Endometrium (tissue), 2 donors: Measurements from ENCODE around the gene DENND1A.

Experiments used
- FAIRE-seq: peaks from 2 replicates; lab custom pipeline; 2012; peaks lifted over from hg19 to GRCh38; lab: Jason Lieb, UNC
- donor health status: control.
- donor health status: control.

The DENND1A gene

DNA sequence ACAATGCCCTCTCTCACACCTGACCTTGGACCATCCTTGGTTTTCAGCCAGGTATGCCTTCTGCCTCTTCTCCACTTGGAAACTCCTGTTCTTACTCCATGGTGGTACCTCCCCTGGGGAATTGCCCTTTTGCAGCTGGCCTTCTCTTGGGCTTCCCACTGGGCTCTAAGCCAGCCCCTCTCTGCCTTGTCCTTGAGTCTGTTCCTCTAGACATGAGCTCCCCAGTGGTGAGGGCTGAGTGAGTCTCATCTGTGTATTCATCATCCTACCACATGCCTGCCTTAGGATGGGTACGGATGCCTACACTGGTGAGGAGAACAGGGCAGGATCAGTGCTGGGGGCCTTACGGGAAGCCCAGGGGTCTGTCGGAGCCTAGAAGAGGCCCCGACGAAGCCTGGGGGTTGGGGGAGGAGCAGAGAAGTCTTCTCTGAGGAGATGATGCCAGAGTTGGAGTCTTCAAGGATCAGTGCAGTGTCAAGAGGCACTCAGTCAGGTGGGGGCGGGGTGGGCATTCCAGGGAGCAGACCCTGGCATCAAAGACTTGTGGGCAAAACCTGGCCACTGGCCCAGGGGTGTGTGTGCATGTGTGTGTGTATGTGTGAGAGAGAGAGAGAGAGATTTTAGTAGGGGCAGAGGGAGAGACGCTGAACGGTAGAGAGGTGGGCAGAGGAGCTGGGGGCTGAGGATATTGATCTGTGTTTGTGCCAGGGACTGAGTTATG lies 579.2 kb downstream of the DENND1A start:
- no peak for FAIRE-seq

DNA sequence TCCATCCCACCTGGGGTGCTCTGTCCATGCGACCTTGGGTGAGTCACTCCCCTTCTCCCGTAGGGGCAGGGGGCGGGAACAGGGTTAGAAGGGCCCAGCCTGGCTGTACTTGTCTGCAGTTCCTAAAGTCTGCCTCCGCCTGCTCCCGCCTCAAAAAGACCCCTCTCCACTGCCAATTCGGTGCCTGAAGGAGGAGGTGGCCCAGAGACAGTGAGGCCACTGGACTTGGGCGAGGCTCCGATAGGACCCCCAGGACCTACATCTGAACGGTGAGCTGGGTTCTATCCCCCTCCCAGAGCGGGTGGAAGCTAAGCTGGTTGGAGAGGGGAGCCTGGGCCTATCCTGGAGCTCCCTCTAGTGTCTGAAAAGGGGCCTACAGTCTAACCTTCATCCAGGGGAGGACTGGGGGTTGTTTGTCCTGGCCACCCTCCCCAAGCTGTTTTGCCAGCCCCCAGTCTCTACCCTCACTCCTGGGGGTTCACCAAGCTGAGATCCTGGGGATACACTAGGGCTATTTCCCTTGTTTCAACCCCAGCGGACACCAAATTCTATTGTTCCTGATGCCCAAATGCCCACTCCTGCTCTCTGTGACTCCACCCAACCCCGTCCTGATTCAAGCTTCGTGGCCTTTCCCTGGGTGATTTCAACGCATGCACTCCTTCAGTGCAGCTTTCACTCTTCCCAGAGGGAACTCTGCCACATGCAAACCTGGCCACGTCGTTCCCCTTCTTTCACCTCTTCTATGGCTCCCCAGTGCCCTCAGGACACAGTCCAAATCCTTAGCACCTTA lies 580.0 kb downstream of the DENND1A start:
- FAIRE-seq, result no peak

DNA sequence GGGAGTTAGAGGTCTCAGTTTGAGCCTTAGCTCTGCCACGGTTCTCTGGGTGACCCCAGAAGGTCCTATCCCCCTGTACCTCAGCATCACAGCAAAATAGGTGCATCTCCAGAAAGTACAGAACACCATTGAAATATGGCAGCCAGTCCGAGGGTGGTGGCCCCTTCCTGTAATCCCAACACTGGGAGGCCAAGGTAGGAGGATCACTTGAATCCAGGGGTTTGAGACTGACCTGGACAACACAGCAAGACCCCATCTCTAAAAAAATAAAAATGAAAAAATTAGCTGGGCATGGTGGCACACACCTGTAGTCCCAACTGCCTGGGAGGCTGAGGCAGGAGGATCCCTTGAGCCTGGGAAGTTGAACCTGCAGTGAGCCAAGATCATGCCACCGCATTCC lies 580.9 kb downstream of the DENND1A start:
- no peak for FAIRE-seq

DNA sequence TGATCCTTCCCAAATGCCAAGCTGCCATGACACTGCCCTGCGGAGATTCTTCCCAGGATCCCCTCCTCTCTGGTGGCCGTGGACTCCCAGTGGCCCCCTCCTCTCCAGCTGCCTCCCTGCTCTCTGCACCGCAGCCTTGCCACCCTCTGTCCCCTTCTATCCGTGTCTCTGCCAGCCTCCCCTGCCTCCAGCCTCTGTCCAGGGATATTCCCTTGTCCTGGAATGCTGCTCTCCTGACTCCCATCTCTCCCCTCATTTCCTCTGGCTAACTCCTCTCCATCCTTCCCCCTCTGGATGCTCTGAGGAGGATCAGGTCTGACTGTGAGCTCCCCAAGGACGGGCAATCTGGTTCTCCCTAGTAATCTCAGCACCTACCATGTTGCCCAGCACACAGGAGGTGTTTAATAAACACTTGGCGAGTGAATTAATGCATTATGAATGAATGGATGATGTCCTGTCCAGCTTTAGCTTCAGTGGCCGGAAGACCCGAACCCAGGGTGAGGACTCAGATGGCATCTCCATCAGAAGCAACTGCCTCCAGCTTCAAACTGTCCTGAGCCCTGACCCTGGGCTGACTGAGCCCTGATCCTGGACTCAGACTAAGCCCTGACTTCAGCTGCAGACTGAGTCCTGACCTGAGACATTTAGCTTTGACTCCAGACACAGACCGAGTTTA lies 581.5 kb downstream of the DENND1A start:
- no peak for FAIRE-seq

DNA sequence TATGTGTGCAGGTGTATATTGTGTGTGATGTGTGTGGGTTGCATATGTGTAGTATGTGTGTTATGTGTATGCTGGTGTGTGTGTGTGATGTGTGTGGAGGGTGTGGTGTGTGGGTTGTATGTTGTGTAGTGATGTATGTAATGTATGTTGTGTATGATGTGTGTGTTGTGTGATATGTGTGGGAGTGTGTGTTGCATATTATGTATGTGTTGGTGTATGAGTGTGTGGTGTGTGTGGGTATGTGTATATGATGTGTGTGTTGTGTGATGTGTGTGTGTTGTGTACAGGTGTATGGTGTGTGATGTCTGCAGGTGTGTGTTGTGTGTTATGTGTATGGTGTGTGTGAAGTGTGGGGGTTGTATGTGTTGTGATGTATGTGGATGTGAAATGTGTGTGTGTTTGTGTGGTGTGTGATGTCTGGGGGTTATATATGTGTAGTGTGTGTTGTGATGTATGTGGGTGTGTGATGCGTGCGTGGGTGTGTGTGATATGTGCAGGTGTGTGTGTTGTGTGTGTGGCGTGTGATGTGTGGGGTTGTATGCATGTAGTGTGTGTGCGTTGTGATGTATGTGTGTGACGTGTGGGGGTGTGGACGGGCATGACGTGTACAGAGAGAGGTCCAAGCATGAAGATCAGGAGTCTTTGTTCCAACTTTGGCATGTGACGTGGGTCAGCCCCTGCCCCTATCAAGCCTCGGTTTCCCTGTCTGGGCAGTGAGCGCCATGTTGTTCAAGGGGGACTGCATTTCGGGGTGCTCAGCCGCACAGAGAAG lies 582.5 kb downstream of the DENND1A start:
- FAIRE-seq, result no peak

DNA sequence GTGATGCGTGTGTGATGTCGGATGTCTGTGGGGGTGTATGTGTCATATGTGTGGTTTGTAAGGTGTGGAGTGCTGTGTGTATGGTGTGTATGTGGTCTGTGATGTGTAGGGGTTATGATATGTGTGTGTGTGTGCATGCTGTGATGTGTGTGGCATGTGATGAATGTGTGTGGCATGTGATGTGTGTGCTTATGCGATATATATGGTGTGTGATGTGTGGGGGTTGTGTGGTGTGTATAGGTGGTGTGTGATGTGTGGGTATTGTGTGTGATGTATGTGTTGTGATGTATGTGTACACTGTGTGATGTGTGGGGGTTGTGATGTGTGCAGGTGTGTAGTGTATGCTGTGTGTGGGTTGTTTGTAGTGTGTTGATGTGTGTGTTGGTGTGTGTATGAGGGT lies 583.1 kb downstream of the DENND1A start:
- FAIRE-seq, result no peak

DNA sequence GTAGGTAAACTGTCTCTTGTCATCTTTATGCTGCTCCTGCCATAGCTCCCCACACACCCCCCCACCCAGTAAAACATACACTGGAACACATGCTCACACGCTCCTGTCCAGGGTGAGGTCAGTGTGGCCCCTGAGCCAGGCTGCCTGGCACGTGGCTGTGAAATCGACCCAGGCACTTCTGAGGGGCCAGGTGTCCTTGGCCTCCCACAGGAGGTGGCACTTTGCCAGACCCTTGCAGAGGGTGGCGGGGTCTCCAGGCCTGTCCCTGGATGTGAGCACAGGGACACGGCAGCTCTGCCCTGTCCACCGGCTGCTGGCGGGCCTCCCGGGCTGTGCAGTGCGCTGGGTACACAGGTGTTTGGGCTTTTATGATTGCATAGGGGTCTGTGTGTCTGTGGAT lies 583.9 kb downstream of the DENND1A start:
- no peak for FAIRE-seq

DNA sequence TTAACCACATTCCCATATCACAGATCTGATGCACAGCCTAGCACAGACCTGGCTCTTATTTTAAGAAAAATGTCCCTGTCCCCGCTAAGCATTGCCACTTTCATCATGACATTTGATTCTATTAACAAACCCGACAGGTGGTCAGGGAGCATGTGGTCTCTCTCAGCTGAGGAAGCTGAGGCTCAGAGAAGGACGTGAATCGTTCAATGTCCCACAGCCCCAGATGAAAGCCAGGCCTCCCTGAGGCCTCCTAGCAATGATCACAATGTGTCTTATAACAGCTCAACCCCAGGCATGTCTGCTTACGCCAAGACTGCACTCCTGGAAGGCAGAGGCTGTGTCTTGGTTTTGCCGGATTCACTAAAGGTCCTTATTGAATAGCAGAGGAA lies 584.4 kb downstream of the DENND1A start:
- no peak for FAIRE-seq

DNA sequence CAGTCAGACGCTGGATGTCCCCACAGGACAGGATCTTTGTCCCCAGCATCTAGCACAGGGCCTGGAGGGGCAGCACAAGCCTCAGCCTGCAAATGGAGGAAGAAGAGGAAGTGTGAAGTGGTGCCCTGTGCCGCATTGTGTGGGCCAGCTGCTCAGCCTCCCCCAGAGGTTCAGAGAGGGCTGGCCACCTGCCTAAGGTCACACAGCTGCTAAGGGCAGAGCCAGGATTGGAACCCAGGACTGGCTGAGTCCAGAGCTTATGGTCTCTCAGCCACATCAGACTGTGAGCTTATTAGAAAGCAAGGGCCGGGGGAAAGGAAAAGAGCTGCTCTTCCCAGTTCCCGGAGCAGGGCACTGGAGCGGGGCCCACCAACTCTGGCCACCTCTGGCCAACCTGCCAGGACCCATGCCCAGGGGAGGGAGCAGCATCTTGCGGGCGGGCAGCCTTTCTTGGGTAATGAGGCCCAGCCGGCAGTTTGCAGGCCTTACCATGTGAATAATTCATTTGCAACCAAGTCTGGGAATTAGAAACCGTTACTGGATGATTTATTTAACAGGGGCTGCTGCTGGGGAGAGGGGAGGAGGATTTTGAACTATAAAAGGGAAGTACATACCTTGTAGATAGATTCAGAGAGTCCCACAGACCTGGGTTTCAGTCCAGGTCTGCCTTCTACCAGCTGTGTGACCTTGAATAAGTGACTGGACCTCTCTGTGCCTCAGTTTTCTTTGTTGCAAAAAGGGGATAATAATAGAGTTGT lies 585.6 kb downstream of the DENND1A start:
- FAIRE-seq, result no peak

DNA sequence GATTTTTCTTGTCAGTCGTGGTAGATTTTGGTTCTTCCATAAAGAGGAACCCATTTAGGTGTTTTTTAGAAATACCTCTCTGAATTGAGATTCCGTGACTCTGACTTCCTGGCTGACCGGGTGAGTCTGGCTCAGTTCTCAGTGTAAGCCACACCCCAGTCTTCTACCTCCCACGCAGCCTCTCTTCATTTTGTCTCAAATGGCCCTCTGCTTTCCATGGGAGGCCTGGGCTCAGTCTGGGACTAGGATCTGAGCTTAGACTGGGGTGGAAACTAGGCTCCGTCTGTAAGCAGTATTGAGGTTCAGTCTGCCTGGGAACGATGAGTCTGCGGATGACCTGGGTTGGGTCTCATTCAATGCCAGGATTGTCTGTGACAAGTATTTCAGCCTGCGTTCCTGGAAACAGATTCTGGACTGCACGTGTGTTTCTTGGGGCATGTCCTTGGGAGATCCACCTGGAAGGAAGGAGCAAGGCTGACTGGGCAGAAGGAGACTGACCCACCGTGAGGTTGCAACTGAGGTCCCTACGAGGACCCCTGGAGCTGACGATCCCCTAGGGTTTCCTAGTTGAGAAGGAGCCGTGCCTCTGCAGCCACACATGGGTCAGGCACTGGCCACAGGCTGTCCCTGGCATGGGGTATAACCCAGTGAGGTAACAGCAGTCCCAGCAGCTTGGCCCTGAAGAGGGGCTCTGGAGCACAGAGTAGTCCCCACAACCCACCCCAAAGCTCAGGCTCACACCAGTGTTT lies 586.3 kb downstream of the DENND1A start:
- no peak for FAIRE-seq

DNA sequence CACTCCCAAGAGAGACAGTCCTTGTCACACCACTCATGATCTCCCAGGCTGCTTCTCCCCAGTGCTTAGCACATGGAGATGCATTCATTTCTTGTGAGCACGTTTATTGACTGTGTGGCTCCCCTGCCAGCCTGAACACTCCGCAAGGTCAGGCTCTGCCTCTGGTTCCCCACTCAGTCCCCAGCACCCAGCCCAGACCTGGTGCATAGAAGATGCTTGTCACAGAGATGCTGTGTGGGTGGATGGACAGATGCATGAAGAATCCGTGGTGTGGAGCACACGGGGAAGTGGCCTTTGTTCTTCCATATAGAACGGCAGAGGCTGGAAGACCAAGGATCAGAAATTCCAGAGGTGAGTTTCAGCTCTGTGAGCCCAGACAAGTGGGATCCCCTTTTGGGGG lies 587.7 kb downstream of the DENND1A start:
- no peak for FAIRE-seq

DNA sequence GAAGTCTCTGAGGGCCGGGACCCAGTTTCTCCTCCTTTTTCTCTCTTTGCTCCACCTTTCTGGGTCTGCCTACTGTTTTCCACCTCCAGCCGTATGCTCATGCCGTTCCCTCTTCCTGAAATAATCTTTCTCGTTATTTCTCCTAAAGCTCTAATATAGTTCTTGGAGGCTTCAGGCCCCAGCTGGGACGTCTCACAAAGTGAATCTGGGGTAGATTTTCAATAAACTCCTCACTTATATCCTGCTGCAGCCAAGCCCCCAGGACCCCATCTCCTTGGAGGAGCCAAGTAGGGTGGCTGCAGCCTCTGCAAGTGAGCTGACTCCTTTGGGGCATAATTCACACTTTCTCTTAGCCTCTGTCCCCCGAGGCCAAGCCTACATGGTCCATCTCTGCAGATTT lies 588.1 kb downstream of the DENND1A start:
- FAIRE-seq, result no peak

DNA sequence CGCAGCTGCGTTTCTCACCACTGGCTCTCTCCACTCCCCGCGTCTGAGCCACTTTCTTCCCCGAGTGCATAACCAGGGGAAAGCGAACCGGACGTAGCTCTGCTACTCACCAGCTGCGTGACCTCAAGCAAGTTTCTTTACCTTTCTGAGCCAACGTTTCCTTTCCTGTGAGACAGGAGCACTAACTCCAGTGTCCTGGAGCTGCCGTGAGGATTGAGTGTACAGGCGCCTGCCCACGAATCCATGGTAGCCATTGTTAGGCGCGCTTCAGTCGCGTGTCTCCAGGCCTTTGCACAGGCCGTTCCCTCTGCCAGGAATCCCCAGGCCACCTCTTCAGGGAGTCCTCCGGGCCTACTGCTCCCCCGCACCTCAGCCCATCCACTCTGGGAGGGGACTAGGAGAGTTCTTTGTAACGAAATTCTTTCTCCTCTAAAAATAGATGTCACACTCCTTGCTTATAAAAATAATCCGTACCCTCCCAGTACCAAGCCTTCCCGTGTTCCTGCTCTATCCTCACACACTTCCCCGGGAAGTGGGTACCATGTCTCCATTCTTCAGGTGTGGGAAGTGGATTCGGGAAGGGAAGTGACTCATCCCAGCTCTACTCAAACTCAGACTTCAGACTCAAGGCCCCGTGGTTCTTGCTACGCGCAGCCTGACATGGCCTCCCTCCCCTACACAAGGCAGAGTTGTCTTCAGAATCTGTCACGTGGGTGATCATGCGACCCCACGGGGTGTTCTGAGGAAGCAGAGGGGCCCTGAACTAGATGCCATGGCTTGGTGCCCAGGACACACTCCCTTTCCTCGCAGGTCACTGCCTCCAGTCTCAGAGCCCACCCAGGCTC lies 590.0 kb downstream of the DENND1A start:
- FAIRE-seq, result no peak

DNA sequence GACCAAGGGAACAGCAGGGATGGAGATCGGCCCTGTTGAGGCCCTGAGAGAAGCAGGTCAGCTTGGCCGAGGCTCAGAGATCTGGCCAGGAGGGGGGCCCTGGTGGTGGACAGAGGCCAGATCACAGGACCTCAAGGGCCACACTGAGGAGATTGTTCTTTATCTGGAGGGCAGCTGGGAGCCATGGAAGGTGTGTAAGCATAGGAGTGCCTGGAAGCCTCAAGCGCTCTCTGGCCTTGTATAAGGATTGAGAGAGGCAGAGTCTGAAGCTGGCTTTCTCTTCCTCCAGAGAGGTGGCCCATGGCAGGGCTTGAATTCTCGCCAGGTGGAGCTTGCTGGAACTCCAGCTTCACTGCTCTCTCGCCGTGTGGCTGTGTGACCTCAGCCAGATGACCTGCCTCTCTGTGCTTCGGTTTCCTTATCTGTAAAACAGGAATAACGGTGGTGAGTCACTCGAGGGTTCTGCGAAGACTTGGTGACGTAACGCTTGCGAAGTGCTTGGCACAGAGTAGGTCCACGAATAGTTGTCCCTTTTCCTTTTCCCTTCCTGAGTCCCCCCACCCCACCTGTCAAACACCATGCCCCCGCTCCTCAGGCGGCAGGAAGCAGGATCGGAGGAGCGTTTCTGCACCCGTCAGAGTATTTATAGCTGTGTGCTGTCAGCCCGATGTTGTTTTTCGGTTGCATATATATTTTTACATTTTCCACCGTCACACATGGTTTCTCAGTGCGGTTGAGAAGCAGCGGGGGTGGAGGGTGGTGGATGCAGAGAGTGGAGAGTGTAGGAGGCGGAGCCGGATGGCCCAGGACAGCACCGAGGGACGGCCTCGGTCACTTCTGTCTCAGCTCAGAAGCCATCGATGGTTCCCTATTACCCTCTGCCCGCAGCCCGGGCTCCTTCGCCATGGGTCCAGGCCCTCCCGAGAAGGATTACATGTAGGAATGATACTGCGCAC lies 590.9 kb downstream of the DENND1A start:
- no peak for FAIRE-seq

DNA sequence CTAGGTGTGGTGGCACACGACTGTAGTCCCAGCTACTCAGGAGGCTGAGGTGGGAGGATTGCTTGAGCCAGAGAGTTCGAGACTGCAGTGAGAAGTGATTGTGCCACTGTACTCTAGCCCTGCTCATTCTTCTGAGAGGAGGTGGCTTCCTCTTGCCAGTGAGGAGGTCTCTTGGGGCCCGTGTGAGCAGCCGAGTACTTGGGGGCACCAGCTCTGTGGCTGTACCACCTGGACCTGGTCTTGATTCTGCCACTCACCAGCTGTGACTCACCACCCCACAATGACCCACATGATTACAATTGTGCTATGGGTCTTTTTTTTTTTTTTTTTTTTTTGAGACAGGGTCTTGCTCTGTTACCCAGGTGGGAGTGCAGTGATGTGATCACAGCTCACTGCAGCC lies 592.0 kb downstream of the DENND1A start:
- no peak for FAIRE-seq

DNA sequence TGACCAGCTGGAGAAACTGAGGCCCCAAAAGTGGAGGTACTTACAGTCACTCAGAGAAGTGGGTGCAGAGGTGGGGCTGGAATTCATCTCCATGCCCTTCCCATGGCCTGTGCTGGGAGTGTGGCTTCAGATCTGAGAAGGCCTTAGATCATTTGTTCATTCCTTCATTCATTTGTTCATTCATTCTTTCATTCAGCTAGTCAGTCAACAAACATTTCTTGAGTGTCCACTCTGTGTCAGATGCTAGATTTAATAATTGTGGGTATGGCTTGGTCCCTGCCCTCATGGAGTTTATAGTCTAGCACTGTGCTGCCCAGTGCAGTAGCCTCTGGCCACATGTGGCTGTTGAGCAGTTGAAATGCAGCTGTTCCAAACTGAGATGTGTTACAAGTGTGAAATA lies 593.0 kb downstream of the DENND1A start:
- FAIRE-seq, result no peak

DNA sequence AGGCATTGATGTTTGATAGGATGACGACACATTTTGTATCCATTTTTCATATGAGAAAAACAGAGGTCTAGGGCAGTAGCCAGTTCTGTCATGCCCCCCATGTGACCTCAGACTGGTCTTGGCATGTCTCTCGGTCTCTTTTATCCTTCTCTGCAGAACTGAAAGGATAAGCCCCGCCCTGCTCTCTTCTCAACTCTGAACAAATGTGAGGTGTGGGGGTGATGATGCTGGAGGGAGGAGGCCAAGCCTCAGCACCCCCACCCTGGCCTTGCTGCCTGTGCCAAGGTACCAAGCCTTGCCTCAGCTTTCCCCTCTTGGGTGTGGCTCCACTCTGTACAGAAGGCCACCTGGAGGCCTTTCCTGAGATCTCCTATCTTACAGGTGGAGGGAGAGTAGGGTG lies 593.5 kb downstream of the DENND1A start:
- FAIRE-seq, result no peak

DNA sequence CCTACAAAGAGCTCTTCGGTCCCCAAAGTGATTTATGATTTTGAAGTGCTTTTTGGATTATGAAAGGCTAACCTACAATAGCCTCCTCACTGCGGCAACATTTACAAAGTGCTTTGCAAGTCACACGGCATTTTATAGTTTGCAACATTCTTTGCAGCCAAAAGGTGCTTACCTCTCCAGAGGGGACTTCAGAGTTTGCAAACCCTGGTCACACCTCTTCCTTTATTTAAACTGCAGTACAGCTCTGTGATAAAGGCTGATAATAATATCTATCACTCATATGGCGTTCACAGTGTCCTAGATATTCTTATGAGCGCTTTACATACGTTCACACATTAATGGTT lies 594.0 kb downstream of the DENND1A start:
- no peak for FAIRE-seq
